ENCODE results near the gene PITX2.

- TF ChIP-seq POLR2A (IDR thresholded peaks at IDR 0.05), result no peak
- TF ChIP-seq, protein P1, sequence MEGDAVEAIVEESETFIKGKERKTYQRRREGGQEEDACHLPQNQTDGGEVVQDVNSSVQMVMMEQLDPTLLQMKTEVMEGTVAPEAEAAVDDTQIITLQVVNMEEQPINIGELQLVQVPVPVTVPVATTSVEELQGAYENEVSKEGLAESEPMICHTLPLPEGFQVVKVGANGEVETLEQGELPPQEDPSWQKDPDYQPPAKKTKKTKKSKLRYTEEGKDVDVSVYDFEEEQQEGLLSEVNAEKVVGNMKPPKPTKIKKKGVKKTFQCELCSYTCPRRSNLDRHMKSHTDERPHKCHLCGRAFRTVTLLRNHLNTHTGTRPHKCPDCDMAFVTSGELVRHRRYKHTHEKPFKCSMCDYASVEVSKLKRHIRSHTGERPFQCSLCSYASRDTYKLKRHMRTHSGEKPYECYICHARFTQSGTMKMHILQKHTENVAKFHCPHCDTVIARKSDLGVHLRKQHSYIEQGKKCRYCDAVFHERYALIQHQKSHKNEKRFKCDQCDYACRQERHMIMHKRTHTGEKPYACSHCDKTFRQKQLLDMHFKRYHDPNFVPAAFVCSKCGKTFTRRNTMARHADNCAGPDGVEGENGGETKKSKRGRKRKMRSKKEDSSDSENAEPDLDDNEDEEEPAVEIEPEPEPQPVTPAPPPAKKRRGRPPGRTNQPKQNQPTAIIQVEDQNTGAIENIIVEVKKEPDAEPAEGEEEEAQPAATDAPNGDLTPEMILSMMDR (IDR thresholded peaks at IDR 0.05), result no peak
These were observed 26.4 kb downstream of the PITX2 start for GRCh38 chr4:110596431-110596830.

Data from lower leg skin (tissue), 3 donors.